H9 (cell line): Measurements from ENCODE around the gene EVL. TPM values are rescaled to one million over a fixed set of nuclear protein-coding genes. Genes with fewer than 3 reads are reported as not detected.

ENCODE experiments used
- DNase-seq: peaks from one replicate; pipeline ENCODE4 v3.0.0-alpha.2; 2017
- H2AFZ ChIP-seq: one replicate; pipeline ENCODE4 v1.6.1; 2013; ENCODE audit warnings: mild to moderate bottlenecking, low read length, control low read depth, moderate library complexity
- H2AK5ac ChIP-seq: 2 replicates; pipeline ENCODE4 v1.6.1; 2013; ENCODE audit warnings: low read length, control low read depth, mixed read lengths; ENCODE audit not compliant: insufficient read length
- H2BK120ac ChIP-seq: one replicate; pipeline ENCODE4 v1.6.1; 2013; ENCODE audit warnings: low read depth, mild to moderate bottlenecking, low read length, control low read depth, inconsistent platforms; ENCODE audit not compliant: poor library complexity, severe bottlenecking
- H2BK12ac ChIP-seq: 2 replicates; pipeline ENCODE4 v1.6.1; 2013; ENCODE audit warnings: low read length, control low read depth, mixed read lengths, low read depth; ENCODE audit not compliant: insufficient read length
- H2BK15ac ChIP-seq: 2 replicates; pipeline ENCODE4 v1.6.1; 2013; ENCODE audit warnings: low read depth, low read length, control low read depth
- H2BK20ac ChIP-seq: one replicate; pipeline ENCODE4 v1.6.1; 2013; ENCODE audit warnings: low read depth, mild to moderate bottlenecking, low read length, control low read depth, inconsistent platforms; ENCODE audit not compliant: poor library complexity, severe bottlenecking
- H2BK5ac ChIP-seq: 2 replicates; pipeline ENCODE4 v1.6.1; 2013; ENCODE audit warnings: low read length, control low read depth, mixed read lengths; ENCODE audit not compliant: insufficient read length
- H3K14ac ChIP-seq: 2 replicates; pipeline ENCODE4 v1.6.1; 2013; ENCODE audit warnings: low read length, control low read depth; ENCODE audit not compliant: insufficient read depth
- H3K18ac ChIP-seq: 2 replicates; pipeline ENCODE4 v1.6.1; 2013; ENCODE audit warnings: low read depth, mild to moderate bottlenecking, mixed read lengths, low read length, control low read depth; ENCODE audit not compliant: insufficient read length
- H3K23ac ChIP-seq: 2 replicates; pipeline ENCODE4 v1.6.1; 2013; ENCODE audit warnings: low read length, control low read depth, mixed read lengths, low read depth; ENCODE audit not compliant: insufficient read length
- H3K23me2 ChIP-seq: 2 replicates; pipeline ENCODE4 v1.6.1; 2013; ENCODE audit warnings: low read depth, mild to moderate bottlenecking, mixed read lengths, low read length, control low read depth; ENCODE audit not compliant: insufficient read length, poor library complexity, severe bottlenecking
- H3K27ac ChIP-seq: 2 replicates; pipeline ENCODE4 v1.5.1; 2013; ENCODE audit warnings: low read length, control low read depth, mixed read lengths, low read depth; ENCODE audit not compliant: insufficient read length
- H3K27me3 ChIP-seq: 2 replicates; pipeline ENCODE4 v1.6.1; 2013; ENCODE audit warnings: low read length, control low read depth, inconsistent platforms; ENCODE audit not compliant: insufficient read depth
- H3K4ac ChIP-seq: 2 replicates; pipeline ENCODE4 v1.6.1; 2013; ENCODE audit warnings: low read depth, mild to moderate bottlenecking, control low read depth, inconsistent platforms, low read length, moderate library complexity
- H3K4me1 ChIP-seq: 2 replicates; pipeline ENCODE4 v1.6.1; 2013; ENCODE audit warnings: low read length, control low read depth, inconsistent platforms; ENCODE audit not compliant: insufficient read depth
- H3K4me2 ChIP-seq: 2 replicates; pipeline ENCODE4 v1.6.1; 2013; ENCODE audit warnings: low read length, control low read depth, mixed read lengths; ENCODE audit not compliant: insufficient read length, insufficient read depth
- H3K56ac ChIP-seq: 2 replicates; pipeline ENCODE4 v1.6.1; 2013; ENCODE audit warnings: low read depth, mild to moderate bottlenecking, mixed read lengths, low read length, control low read depth; ENCODE audit not compliant: insufficient read length
- H3K79me1 ChIP-seq: 2 replicates; pipeline ENCODE4 v1.6.1; 2013; ENCODE audit warnings: low read depth, mild to moderate bottlenecking, moderate library complexity, low read length, control low read depth, inconsistent platforms; ENCODE audit not compliant: insufficient read depth, poor library complexity, severe bottlenecking
- H3K79me2 ChIP-seq: 2 replicates; pipeline ENCODE4 v1.6.1; 2013; ENCODE audit warnings: low read length, control low read depth, inconsistent platforms; ENCODE audit not compliant: insufficient read depth
- H3K9ac ChIP-seq: 2 replicates; pipeline ENCODE4 v1.6.1; 2013; ENCODE audit warnings: low read length, control low read depth, mixed read lengths; ENCODE audit not compliant: insufficient read length; ENCODE audit errors: extremely low read depth
- H3K9me3 ChIP-seq: one replicate; pipeline ENCODE4 v1.6.1; 2013; ENCODE audit warnings: low read depth, low read length, inconsistent platforms; ENCODE audit not compliant: control insufficient read depth
- H3T11ph ChIP-seq: one replicate; pipeline ENCODE4 v1.6.1; 2013; ENCODE audit warnings: mild to moderate bottlenecking, low read length, control low read depth, inconsistent platforms
- H4K20me1 ChIP-seq: one replicate; pipeline ENCODE4 v1.6.1; 2013; ENCODE audit not compliant: control insufficient read depth, insufficient read length, insufficient read depth
- H4K5ac ChIP-seq: 2 replicates; pipeline ENCODE4 v1.6.1; 2013; ENCODE audit warnings: low read depth, mild to moderate bottlenecking, mixed read lengths, low read length, control low read depth; ENCODE audit not compliant: insufficient read length
- H4K8ac ChIP-seq: replicated peaks from 2 replicates; pipeline ENCODE4 v1.6.1; 2013; ENCODE audit warnings: low read length, control low read depth, mixed read lengths, low read depth; ENCODE audit not compliant: insufficient read length
- H4K91ac ChIP-seq: 2 replicates; pipeline ENCODE4 v1.6.1; 2013; ENCODE audit warnings: low read depth, mild to moderate bottlenecking, moderate library complexity, mixed read lengths, low read length, control low read depth; ENCODE audit not compliant: insufficient read length
- H3K27ac Mint-ChIP-seq, 3 experiments: 2 replicates in 2 of 3; 3 replicates in 1 of 3; pipeline ENCODE4 v1.8.0; 2020 to 2021; ENCODE audit warnings: mixed read lengths in 3 of 3, mild to moderate bottlenecking in 1 of 3, moderate library complexity in 1 of 3
- H3K27me3 Mint-ChIP-seq: 2 replicates; pipeline ENCODE4 v1.8.0; 2021; ENCODE audit warnings: low read depth, mild to moderate bottlenecking, moderate library complexity, mixed read lengths
- H3K36me3 Mint-ChIP-seq, 3 experiments: 2 replicates in 2 of 3; 3 replicates in 1 of 3; pipeline ENCODE4 v1.8.0; 2020 to 2021; ENCODE audit warnings: low read depth in 3 of 3, mixed read lengths in 3 of 3; ENCODE audit not compliant: insufficient read depth in 1 of 3
- H3K4me1 Mint-ChIP-seq, 2 experiments: 2 replicates each; pipeline ENCODE4 v1.8.0; 2020; ENCODE audit warnings: mixed read lengths in 2 of 2
- H3K4me3 Mint-ChIP-seq, 2 experiments: 2 replicates in 1 of 2; 3 replicates in 1 of 2; pipeline ENCODE4 v1.8.0; 2020 to 2021; ENCODE audit warnings: mild to moderate bottlenecking in 2 of 2, mixed read lengths in 2 of 2, moderate library complexity in 1 of 2
- H3K9me3 Mint-ChIP-seq, 2 experiments: 2 replicates in 1 of 2; 3 replicates in 1 of 2; pipeline ENCODE4 v1.8.0; 2020; ENCODE audit warnings: mild to moderate bottlenecking in 2 of 2, mixed read lengths in 2 of 2, moderate library complexity in 1 of 2
- CTCF ChIP-seq: fragments of 200-600 bp; sonication (generic); conservative IDR thresholded peaks from 3 replicates; pipeline ENCODE4 v1.8.0; 2021; ENCODE audit warnings: antibody characterized with exemption, mild to moderate bottlenecking
- WGBS: extraction: QIAGEN DNeasy Blood & Tissue Kit; methylation state at CpG from one replicate; pipeline ENCODE4 v1.1.7; 2013; ENCODE audit warnings: missing lambda C conversion rate, low lambda C conversion rate, mixed read lengths; ENCODE audit not compliant: insufficient read length; ENCODE audit errors: extremely low coverage; 5-methylcytosine and 5-hydroxymethylcytosine counted together
- total RNA-seq: library from RNA; stranded (reverse); gene quantifications from 2 replicates; pipeline ENCODE4 v1.2.1, GENCODE V29; 2021

Gene EVL
- total RNA-seq, 1 experiment from 2014 or later = 53.2 TPM

DNA sequence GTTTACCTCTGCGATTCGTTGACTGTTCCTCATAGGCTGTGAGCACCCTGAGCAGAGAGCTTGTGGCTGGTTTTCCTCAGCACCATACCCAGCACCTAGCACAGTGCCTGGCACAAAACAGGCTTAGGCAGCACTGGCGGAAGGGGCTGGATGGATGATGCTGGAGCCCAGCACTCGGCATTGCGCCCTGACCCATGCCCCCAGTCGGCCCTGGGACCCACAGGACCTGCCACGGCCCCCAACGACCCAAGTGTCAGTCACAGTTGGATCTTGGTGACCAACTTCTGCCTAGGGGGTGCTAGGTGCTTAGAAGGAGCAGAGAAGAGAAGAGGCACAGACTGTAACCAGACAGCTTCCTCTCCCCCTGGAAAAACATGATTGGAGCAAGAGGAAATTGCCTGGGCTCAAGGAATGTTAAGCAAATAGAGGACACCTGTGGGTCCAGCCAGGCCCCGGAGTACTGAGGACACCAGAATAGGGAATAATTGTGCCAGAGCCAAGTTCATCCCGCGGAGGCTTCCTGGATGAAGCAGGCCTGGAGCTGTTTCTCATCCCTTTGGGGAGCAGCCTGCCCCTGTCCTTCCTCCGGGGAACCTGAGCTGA, 62.7 kb downstream of the EVL start:
- no peak overlapping the region for H3T11ph ChIP-seq
- DNase-seq = no peak
- Mint-ChIP-seq H3K4me1 (peaks cover 12 to 19% of the 10 kb centered on the region in 2 experiments), H3K27ac (peak overlapping the region in 2 of 3 experiments; percentile 18 to 87; a peak in 1 of 7 replicates), H3K4me3 (no peak overlapping the region), H3K36me3 (peaks cover 9 to 18% (median 17%) of the 10 kb centered on the region in 3 experiments; a peak in 6 of 7 replicates), H3K9me3 (no peaks in the 10 kb centered on the region), H3K27me3 (no peaks in the 10 kb centered on the region; the same call in 1 of the 2 replicates)
- no peak overlapping the region for H3K4ac ChIP-seq
- TF ChIP-seq CTCF = no peak
- H2BK20ac ChIP-seq = no peak overlapping the region
- H2BK5ac ChIP-seq = no peak overlapping the region
- H3K14ac ChIP-seq = no peak overlapping the region; the same call in 1 of the 2 replicates
- H3K27ac ChIP-seq = no peak overlapping the region
- no peaks in the 10 kb centered on the region for H3K23me2 ChIP-seq
- no CpG with 5 or more reads among the region's 12 CpGs for WGBS
- H2BK12ac ChIP-seq = no peak overlapping the region
- no peaks in the 10 kb centered on the region for H3K27me3 ChIP-seq
- H2AK5ac ChIP-seq = no peak overlapping the region
- H3K4me2 ChIP-seq = no peak overlapping the region
- H3K18ac ChIP-seq = no peak overlapping the region
- H2BK120ac ChIP-seq = no peak overlapping the region
- no peak overlapping the region for H3K23ac ChIP-seq
- H4K8ac ChIP-seq = no peak overlapping the region
- no peak overlapping the region for H4K5ac ChIP-seq
- H2AFZ ChIP-seq = no peak overlapping the region
- no peak overlapping the region for H4K91ac ChIP-seq
- no peak overlapping the region for H3K56ac ChIP-seq
- H3K4me1 ChIP-seq = no peaks in the 10 kb centered on the region
- no peak overlapping the region for H3K9ac ChIP-seq
- no peaks in the 10 kb centered on the region for H4K20me1 ChIP-seq
- no peaks in the 10 kb centered on the region for H3K9me3 ChIP-seq
- no peak overlapping the region for H2BK15ac ChIP-seq
- H3K79me2 ChIP-seq = no peaks in the 10 kb centered on the region
- no peaks in the 10 kb centered on the region for H3K79me1 ChIP-seq
